Measurements from ENCODE around the gene PPP3CA. TPM values are rescaled to one million over a fixed set of nuclear protein-coding genes. Genes with fewer than 3 reads are reported as not detected.
"Not testable (repeated sequence)": the region's sequence is repeated elsewhere in the genome, so short reads cannot be mapped to it uniquely, and the experiment has no call there.

The PPP3CA gene
- polyA plus RNA-seq, 3 donors, result 6.5 to 27.2 (median 14.1) TPM

DNA sequence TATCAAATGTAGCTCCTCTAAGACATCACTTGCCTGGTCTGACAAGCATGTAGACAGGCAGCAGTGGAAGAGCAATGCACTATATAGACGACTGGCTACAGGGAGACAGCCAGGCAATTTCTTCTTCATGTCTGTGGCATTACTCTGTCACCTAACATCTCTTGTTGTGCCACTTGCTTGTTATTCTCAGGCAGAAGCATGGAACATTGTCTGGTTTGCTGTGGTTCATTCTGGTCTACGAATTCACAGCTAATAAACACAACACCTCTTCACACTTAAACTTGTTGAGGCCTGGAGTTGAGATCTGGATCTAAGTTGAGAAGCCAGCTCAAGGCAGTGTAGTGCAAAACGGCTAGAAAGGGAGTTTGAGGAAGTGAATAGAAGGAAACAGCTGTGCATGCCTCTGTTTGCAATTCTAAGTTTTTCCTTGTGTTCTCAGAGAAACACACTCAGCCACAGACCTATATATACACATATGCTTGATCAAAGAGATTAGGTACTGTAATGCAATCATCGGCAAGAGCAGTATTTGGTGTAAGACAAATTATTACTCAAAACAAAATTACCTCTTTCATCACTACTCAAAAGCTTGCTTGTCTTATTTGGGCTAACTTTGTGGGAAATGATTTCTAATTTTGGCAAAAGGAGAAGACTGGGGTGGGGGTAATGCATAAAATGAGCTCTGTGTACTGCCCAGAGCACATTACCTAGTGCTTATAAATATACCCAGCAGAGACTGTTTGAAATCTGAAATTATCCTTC, 243.8 kb downstream of the PPP3CA start:
- no peak overlapping the region for H3K27ac ChIP-seq (ENCODE audit: low read depth, low read length)
- 34 to 59% (median 34%) methylated on average over 4 of the region's 4 CpGs for WGBS, 3 donors

DNA sequence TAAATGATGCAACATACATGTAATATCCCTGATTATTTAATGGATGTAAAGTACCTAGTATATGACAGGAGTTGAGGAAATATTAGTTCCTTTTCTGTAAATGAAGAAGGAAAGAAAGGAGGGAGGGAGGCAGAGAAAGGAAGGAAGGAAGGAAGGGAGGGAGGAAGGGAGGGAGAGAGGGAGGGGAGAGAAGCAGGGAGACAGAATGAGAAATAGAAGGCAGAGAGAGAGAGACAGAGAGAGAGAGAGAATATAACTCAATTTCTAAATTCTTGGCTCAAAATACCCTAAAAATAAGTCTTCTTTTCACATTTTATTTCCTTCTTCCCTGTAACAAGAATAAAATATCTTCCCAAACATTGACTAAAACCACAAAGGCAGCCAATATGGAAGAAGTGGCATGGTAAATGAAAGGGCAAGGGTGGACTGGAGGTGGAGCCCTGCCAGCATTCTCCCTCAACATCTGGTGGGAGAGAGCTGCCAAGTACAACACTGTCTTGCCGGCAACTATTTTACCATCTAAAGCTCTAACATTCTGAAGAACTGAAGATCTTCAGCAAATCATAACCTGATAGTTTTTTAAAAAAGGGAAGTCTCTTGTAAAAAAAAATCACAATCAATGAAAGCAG, 245.1 kb downstream of the PPP3CA start:
- H3K27ac ChIP-seq (ENCODE audit: low read depth, low read length), result no peak overlapping the region
- 10 to 22% (median 11%) methylated on average over 1 of the region's 1 CpG for WGBS, 3 donors

DNA sequence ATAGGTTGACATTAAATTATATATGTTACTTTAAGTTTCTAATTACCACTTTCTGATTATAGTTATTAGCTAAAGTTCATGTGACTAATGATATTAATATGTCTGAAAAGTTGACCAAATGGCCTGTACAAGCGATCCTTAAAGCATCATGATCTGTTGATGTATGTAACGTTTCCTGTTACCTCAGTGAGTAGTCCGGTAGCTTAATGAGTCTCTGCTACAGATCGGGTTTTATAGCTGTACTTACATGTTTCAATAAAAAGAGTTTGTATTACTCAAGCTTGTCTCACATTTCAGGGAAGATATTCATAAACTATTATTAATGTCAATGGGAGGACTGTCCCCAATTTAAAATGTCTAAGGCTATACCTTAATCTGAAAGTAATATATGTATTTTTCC, 246.3 kb downstream of the PPP3CA start:
- WGBS, 3 donors, result 95 to 98% (median 96%) methylated on average over 4 of the region's 4 CpGs
- no peak overlapping the region for H3K27ac ChIP-seq (ENCODE audit: low read depth, low read length)

- 79 to 88% (median 83%) methylated on average over 4 of the region's 4 CpGs for WGBS, 3 donors
- no peak overlapping the region for H3K27ac ChIP-seq (ENCODE audit: low read depth, low read length)
These were observed 248.5 kb downstream of the PPP3CA start for GRCh38 chr4:101098666-101099400.

- not testable (repeated sequence) for H3K27ac ChIP-seq (ENCODE audit: low read depth, low read length)
These were observed 254.7 kb downstream of the PPP3CA start for GRCh38 chr4:101092609-101093008.

DNA sequence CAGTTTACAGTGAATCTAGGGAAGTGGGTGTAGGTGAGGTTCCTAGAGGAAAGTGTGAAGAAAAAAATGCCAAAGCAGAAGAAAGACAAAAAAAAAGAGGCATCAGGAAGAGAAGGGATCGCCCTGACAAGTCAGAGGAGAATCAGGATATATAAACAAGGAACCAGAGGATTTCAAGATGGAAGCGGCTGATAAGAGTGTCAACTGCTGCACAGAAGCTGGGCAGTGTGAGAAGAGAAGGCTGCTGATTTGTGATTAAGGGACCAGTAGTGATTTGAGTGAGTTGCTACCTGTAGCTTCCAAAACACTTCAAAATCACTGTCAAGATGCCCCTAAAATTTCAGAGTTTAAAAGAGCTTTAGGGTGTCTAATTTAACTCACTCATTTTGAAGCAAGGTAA, 258.2 kb downstream of the PPP3CA start:
- WGBS, 3 donors, result 76 to 88% (median 76%) methylated on average over 2 of the region's 2 CpGs
- no peak overlapping the region for H3K27ac ChIP-seq (ENCODE audit: low read depth, low read length)

DNA sequence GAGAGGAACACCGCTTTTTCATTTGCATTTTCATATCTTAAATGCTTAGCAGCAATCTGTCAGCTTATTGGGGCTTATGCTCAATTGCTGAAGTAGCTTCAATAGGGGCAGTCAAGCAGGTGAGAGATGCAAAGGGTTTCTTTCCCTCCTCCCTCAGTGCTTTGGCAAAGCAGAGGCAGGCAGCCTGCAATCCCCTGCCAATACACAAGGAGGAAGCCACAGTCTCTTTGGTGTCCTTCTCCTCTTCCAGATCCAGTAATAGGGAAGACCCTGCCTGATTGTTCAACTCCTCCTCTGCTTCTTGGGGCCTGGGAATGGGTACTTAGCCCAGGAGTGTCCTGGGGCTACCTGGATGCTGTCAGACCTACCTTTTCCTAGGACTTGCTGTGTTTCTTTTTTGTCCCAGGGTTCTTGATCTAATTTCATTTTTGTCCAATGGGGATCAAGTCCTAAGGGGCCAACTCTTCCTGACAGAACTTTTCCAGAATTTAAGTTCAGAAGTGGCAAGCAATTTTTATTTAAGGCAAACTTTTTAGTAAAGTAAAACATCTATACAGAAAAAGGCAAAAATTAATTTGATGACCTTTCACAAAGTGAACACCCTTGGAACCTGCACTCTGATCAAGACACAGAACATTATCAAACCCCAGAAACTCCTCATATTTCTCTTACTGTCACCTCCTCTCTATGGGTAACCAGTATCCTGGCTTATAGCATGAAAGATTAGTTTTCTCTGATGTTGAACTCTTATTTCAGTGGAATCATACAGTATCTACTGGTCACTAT, 260.3 kb downstream of the PPP3CA start:
- WGBS, 3 donors, result 51 to 94% (median 93%) methylated on average over 1 of the region's 1 CpG
- no peak overlapping the region for H3K27ac ChIP-seq (ENCODE audit: low read depth, low read length)

GRCh38 chr4:101083131-101083530, 264.2 kb downstream of the PPP3CA start:
- WGBS, 3 donors, result 52 to 77% (median 69%) methylated on average over 3 of the region's 3 CpGs

GRCh38 chr4:101081695-101082369, 265.5 kb downstream of the PPP3CA start:
- no peak overlapping the region for H3K27ac ChIP-seq (ENCODE audit: low read depth, low read length)
- WGBS, 3 donors, result 64 to 89% (median 85%) methylated on average over 3 of the region's 3 CpGs

More at GRCh38 chr4:101083131-101083530, 264.2 kb downstream of the PPP3CA start:
- H3K27ac ChIP-seq (ENCODE audit: low read depth, low read length), result no peak overlapping the region

DNA sequence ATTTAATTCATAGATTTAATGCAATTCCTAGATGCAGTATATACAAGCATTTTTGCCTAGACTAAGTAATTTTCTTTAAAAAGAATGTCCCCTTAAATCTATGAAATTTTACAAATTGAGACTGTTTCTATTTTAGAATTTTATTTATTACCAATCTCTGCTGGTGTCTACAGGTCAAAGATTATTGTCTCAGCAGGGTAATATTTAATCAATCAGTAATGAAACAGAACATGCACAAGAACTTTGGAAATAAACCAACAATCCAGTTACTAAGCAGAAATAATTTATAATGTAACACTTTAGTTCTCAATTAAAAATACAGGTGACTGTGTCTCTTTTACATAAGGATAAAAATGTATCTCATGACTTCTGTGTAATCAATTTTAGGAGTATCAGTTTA, 266.2 kb downstream of the PPP3CA start:
- no peak overlapping the region for H3K27ac ChIP-seq (ENCODE audit: low read depth, low read length)

DNA sequence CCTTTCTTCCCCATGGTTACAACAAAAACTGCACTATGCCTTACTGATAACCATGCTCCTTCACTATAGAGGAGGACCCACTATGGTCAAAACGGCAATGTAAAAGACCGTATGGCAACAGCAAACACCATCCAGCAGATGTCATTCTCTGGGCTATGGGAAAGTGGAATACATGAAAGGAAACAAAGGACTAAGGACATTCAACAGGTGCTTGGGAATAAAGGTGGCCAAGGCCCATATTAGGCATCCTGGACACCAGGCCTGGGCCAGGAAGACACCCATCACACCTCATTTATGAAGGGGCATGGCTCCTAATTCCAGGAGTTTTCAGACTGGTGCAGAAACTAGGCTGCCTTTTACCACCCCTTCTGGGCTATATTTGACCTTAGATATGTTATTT, 268.4 kb downstream of the PPP3CA start:
- H3K27ac ChIP-seq (ENCODE audit: low read depth, low read length), result no peak overlapping the region
- whole genome bisulfite sequencing, 3 donors, result 96 to 100% (median 97%) methylated on average over 2 of the region's 2 CpGs

DNA sequence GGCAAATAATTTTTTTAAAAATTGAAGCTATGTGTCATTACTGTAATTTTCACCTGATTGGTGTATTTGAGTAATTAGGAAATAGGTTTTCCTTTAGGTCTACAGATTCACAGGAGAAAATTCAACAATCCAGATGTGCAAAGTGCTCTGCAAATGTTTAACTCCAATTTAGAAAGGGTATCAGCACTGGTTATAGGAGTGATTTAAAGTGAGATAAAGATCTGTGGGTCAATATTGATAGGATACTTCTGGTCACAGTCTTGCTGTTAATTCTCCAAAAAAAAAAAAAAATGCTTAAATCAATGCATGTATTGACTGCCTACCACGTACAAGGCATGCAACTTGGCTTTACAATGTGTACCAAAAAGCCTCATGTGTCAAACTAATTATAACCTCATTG, 271.3 kb downstream of the PPP3CA start:
- 44 to 80% (median 80%) methylated on average over 1 of the region's 1 CpG for WGBS, 3 donors
- H3K27ac ChIP-seq (ENCODE audit: low read depth, low read length), result no peak overlapping the region

DNA sequence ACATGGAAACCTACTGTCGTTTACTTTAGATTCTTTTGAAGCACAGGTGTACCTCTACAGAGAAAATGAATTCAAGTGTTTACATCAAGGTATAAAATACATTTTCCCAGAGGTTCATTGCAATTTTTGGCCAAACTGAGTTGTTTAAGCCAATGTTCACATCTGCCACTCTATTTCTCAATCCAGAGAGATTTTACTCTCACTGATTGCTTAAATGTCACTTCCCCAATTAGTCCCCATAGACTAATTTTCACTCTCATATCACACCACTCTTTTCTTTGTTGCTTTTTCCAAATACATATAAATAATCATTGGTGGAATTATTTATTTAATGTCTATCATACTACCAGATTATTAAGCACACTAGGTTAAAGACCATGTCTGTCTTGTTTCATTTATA, 271.8 kb downstream of the PPP3CA start:
- no peak overlapping the region for H3K27ac ChIP-seq (ENCODE audit: low read depth, low read length)
- 93 to 97% (median 97%) methylated on average over 1 of the region's 1 CpG for WGBS, 3 donors

DNA sequence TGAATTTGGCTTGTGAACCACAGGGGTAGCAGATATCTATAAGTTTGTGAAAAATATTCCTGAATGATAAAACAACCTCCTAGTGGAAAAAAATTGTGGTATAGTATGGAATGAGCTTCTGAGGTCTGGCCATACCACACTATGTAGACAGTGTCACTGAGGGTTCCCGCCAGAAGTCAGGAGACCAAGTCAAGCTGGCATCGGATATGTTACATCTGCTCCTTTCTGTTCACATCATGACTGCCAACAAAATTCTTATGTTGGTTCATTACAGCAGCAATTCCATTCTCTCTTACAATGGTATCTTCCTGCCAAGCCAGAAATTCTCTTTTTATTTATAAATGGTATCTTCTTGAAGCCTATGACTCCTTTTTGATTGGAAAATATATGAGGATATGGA, 273.0 kb downstream of the PPP3CA start:
- WGBS, 3 donors, result 97 to 100% (median 98%) methylated on average over 2 of the region's 2 CpGs
- no peak overlapping the region for H3K27ac ChIP-seq (ENCODE audit: low read depth, low read length)

- WGBS, 3 donors, result 88 to 96% (median 89%) methylated on average over 1 of the region's 1 CpG
- H3K27ac ChIP-seq (ENCODE audit: low read depth, low read length), result no peak overlapping the region
These were observed 276.1 kb downstream of the PPP3CA start for GRCh38 chr4:101071241-101071640.

DNA sequence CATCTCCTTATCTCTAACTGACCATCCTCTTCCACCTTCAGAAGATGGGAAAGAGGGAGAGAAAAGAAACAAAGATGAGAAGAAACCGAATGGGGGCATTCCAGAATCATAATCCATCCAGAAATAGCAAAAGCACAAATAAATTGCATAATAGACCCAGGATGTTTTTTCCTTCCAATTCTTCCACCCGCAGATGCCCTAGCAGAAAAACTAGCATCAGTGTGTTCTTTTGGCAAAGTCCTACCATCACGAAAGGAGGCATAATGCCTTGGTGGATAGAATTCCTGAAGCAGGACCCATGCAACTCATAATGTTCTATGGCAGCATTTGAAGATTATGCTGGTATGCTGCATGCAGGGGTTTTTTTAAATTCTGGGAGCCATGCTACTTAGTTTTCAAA, 279.2 kb downstream of the PPP3CA start:
- WGBS, 3 donors, result 91 to 99% (median 94%) methylated on average over 3 of the region's 3 CpGs
- H3K27ac ChIP-seq (ENCODE audit: low read depth, low read length), result no peak overlapping the region

- H3K27ac ChIP-seq (ENCODE audit: low read depth, low read length), result no peak overlapping the region
- WGBS, 3 donors, result 91 to 95% (median 93%) methylated on average over 5 of the region's 5 CpGs
These were observed 279.9 kb downstream of the PPP3CA start for GRCh38 chr4:101067383-101067782.

- no peak overlapping the region for H3K27ac ChIP-seq (ENCODE audit: low read depth, low read length)
- WGBS, 3 donors, result 75 to 90% (median 80%) methylated on average over 6 of the region's 6 CpGs
These were observed 280.6 kb downstream of the PPP3CA start for GRCh38 chr4:101066626-101067170.

Data from adipose tissue (tissue), 3 donors.